ENCODE measurements around the gene DMAC2L. TPM values are rescaled to one million over a fixed set of nuclear protein-coding genes. Genes with fewer than 3 reads are reported as not detected.
"Not testable (repeated sequence)": the region's sequence is repeated elsewhere in the genome, so short reads cannot be mapped to it uniquely, and the experiment has no call there.

Gene DMAC2L
- polyA plus RNA-seq, 4 donors = 13.7 to 28.6 (median 22.5) TPM

GRCh38 chr14:50353126-50353525, 41.0 kb downstream of the DMAC2L start:
- DNase-seq (ENCODE audit: low read depth in 4 of 4, low spot score in 3 of 4) = no peak

GRCh38 chr14:50354527-50354926, 42.4 kb downstream of the DMAC2L start:
- DNase-seq (ENCODE audit: low read depth in 4 of 4, low spot score in 3 of 4) = no peak

DNA sequence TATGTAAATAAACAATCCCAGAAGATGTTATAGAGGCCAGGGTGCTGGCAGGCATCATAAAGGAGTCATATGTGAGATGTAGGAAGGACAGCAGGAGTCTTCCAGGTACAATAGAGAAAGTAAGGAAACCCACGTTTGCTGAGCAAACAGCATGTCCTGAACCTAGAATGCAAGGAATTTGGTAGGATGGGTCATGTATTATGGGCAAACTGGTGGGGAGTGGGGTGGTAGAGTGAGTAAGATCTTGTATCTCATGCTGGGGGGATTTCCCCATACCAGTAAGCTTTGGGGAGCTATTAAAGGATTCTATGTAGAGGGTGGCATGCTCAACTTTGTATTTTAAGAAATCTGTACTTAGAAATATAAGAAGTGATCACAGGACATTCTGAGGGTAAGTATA, 43.6 kb downstream of the DMAC2L start:
- no peak for DNase-seq (ENCODE audit: low read depth in 4 of 4, low spot score in 3 of 4)

GRCh38 chr14:50356283-50356682, 44.2 kb downstream of the DMAC2L start:
- DNase-seq (ENCODE audit: low read depth in 4 of 4, low spot score in 3 of 4) = not testable (repeated sequence)

- DNase-seq (ENCODE audit: low read depth in 4 of 4, low spot score in 3 of 4) = no peak
These were observed 45.0 kb downstream of the DMAC2L start for GRCh38 chr14:50357124-50357523.

DNA sequence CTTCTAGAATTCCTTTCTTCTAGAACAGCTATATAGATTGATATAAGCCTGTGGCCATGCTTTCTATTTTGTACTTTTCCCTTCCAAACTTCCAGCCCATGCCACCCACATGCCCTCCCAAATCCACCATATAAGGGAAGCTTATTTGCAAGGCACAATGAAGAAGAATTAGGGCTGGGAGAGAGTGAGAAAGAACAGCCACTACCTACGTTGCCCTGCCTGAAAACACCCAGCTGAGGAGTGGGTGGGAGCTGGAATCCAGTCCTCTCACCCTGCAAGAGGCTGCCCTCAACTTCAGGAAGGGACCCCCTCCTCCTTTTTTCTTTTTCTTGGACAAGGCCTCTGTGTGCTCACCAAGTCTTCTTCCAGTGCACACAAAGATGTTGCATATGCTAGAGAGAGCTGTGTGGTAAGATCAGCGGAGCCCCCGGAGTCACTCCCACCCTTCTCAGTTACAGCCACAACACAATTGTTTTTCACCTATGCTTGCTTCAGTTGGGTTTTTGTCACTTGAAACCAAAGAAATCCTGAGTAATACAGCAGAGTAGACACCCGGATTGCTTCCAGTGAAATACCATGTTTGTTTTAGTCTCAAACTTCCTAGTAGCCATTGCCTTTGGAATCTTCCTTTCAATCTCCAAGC, 45.8 kb downstream of the DMAC2L start:
- DNase-seq (ENCODE audit: low read depth in 4 of 4, low spot score in 3 of 4) = no peak

- no peak for DNase-seq (ENCODE audit: low read depth in 4 of 4, low spot score in 3 of 4)
These were observed 47.5 kb downstream of the DMAC2L start for GRCh38 chr14:50359631-50360030.

GRCh38 chr14:50360093-50360492, 48.0 kb downstream of the DMAC2L start:
- DNase-seq (ENCODE audit: low read depth in 4 of 4, low spot score in 3 of 4) = no peak

GRCh38 chr14:50360851-50361250, 48.7 kb downstream of the DMAC2L start:
- DNase-seq (ENCODE audit: low read depth in 4 of 4, low spot score in 3 of 4) = no peak

DNA sequence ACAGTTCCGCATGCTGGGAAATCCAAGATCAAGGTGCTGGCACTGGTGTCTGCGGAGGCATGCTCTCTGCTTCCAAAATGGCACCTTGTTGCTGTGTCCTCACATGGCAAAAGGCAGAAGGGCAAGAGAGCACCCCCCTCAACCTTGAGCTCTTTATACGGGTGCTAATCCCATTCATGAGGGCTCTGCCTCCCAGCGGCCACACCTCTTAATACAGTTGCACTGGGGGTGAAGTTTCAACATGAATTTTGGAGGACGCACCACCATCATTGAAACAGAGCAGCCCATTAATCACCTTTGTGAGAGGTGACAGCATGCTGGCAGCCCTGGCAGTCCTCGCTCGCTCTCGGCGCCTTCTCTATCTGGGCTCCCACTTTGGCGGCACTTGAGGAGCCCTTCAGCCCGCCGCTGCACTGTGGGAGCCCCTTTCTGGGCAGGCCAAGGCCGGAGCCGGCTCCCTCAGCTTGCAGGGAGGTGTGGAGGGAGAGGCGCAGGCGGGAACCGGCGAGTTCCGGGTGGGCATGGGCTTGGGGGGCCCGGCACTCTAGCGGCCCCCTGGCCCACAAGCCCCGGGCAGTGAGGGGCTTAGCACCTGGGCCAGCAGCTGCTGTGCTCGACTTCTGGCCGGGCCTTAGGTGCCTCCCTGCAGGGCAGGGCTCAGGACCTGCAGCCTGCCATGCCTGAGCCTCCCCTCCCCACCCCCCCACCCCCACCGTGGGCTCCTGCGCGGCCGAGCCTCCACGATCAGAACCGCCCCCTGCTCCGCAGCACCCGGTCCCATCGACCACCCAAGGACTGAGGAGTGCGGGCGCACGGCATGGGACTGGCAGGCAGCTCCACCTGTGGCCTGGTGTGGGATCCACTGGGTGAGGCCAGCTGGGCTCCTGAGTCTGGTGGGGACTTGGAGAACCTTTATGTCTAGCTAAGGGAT, 49.6 kb downstream of the DMAC2L start:
- not testable (repeated sequence) for DNase-seq (ENCODE audit: low read depth in 4 of 4, low spot score in 3 of 4)

DNA sequence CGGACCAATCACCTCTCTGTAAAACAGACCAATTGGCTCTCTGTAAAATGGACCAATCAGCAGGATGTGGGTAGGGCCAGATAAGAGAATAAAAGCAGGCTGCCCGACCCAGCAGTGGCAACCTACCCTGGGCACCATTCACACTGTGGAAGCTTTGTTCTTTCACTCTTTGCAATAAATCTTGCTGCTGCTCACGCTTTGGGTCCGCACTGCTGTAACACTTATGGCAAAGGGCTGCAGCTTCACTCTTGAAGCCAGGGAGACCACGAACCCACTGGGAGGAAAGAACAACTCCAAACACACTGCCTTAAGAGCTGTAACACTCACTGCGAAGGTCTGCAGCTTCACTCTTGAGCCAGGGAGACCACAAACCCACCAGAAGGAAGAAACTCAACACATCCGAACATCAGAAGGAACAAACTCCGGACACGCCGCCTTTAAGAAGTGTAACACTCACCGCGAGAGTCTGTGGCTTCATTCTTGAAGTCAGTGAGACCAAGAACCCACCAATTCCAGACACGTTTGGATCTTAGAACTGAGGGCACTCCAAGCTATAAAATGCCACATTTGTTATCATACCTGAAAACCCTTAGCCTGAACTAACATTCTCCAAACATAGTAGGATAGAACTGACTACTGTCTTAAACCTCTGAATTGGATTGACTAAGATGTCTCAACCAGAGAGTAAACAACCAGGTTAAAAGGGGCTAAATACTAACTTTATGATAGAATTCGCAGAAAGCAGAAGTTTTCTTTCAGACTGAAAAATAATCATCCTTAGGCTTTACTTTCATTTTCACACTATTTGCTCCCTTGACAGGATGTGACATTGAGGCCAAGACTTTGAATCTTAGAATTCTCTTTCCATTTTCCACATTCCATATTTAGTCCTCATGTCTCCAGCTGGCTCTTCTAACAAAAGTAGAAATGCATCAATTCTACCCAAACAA, 50.9 kb downstream of the DMAC2L start:
- no peak for DNase-seq (ENCODE audit: low read depth in 4 of 4, low spot score in 3 of 4)

DNA sequence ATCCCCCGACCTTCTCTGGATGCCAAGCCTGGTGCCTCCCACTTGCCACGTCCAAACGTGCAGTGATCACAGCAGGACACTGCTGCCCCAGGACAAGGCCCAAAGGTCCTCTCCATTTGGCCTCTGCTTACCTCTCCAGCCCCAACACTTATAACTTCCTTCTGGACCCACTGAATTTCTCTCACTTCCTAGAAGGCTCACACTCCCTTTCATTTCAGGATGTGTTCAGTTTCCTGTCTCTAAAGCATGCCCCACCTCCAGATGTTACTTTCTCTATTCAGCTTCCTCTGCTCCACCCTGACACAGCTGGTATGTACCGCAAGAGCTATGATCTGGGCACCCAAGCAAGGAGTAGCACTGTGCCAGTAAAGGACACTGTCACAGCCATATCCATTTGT, 51.6 kb downstream of the DMAC2L start:
- DNase-seq (ENCODE audit: low read depth in 4 of 4, low spot score in 3 of 4) = no peak

GRCh38 chr14:50364792-50365191, 52.7 kb downstream of the DMAC2L start:
- no peak for DNase-seq (ENCODE audit: low read depth in 4 of 4, low spot score in 3 of 4)

- DNase-seq (ENCODE audit: low read depth in 4 of 4, low spot score in 3 of 4) = not testable (repeated sequence)
These were observed 53.4 kb downstream of the DMAC2L start for GRCh38 chr14:50365572-50365971.

DNA sequence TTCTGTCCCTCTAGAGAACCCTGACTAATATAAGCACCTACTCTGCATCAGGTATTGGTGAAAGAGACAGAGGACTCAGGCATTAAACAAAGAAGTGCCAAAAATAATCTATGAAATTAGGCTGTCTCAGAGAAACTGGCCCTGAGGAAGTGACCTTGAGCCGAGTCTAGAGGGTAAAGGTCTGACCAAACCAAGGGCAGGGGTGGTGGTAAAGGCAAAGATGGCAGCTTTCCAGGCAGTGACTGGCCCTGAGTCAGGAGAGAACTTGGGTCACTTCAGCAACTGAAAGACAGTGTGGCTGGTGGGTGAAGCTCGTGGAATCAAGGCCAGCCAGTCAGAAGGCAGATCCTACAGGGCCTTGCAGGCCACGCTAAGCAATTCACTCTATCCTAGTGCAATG, 54.0 kb downstream of the DMAC2L start:
- DNase-seq (ENCODE audit: low read depth in 4 of 4, low spot score in 3 of 4) = no peak

GRCh38 chr14:50366589-50366988, 54.5 kb downstream of the DMAC2L start:
- no peak for DNase-seq (ENCODE audit: low read depth in 4 of 4, low spot score in 3 of 4)

DNA sequence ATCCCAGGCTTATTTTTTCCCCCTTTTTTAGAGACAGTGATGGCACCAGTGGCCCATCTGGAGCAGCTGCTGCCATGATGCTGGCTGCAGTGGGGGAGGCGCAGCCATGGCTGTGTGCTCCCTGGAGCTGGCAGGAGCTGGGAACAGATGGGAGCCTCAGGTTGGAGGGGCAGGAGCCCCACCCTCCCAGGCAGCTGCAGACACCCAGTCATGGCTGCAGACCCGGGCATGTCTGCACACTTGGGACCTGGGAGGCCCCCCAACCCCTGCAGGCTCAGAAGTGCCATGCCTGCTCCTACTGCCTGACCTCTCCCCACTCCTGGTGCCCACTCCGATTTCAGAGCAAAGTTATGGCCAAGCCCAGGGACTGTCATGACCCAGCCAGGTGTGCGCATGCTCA, 59.4 kb downstream of the DMAC2L start:
- DNase-seq (ENCODE audit: low read depth in 4 of 4, low spot score in 3 of 4) = no peak

DNA sequence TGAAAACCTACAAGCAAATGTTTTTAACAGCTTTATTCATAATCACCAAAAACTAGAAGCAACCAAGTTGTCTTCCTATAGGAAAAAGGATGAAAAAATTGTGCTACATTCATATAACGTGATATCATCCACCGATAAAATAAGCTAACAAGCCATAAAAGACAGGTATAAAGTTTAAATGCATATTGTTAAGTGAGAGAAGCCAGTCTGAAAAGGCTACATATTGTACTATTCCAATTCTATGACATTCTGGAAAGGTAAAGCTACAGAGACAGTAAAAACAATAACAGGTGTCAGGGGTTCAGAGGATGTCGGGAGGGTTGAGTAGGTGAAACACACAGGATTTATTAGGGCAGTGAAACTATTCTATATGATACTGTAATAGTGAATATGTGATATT, 61.8 kb downstream of the DMAC2L start:
- DNase-seq (ENCODE audit: low read depth in 4 of 4, low spot score in 3 of 4) = no peak

DNA sequence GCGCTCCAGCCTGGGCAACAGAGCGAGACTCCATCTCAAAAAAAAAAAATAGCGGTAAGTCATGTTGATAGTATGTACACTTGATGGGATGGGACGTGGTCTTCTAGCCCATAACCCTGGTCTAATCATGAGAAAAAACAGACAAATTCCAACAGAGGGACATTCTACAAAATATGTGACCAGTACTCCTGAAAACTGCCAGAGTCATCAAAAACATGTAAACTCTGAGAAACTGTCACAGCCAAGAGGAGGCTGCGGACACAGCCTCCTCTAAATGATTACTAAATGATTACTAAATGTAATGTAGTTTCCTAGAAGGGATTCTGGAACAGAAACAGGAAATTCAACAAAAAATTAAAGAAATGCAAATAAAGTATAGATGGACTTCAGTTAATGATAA, 63.6 kb downstream of the DMAC2L start:
- DNase-seq (ENCODE audit: low read depth in 4 of 4, low spot score in 3 of 4) = no peak
